HEK293 (cell line): ENCODE results near the gene TMEM138.

Experiments
- CTCF ChIA-PET: fragments of 350-600 bp; formaldehyde crosslinking; extraction: SDS; loops from one replicate; lab custom pipeline; 2021; ENCODE audit warnings: antibody characterized with exemption; lab: Yijun Ruan, JAX
- POLR2A ChIA-PET: fragments of 300-600 bp; formaldehyde crosslinking; extraction: SDS; loops from one replicate; lab custom pipeline; 2020; ENCODE audit warnings: antibody characterized with exemption, inconsistent platforms; lab: Yijun Ruan, JAX
- H3K27ac ChIP-seq: fragments of 200-500 bp; sonication (Bioruptor generic); 2 replicates; pipeline ENCODE4 v1.5.1; 2014; ENCODE audit warnings: low read depth, low read length, control low read depth, inconsistent platforms; ENCODE audit errors: extremely low read depth
- H3K36me3 ChIP-seq, 2 experiments: fragments of 200-500 bp in 1 of 2; sonication (Bioruptor generic) in 1 of 2; 1 replicate in 1 of 2; 2 replicates in 1 of 2; pipeline ENCODE4 v1.5.1; 2014 to 2017; ENCODE audit warnings: inconsistent platforms in 2 of 2, low read length in 2 of 2; ENCODE audit not compliant: control insufficient read depth in 2 of 2, insufficient read depth in 1 of 2
- H3K4me1 ChIP-seq: fragments of 200-500 bp; sonication (Bioruptor generic); 2 replicates; pipeline ENCODE4 v1.5.1; 2014; ENCODE audit warnings: mild to moderate bottlenecking, low read length, inconsistent platforms; ENCODE audit not compliant: control insufficient read depth, insufficient read depth
- H3K4me3 ChIP-seq: 2 replicates; pipeline ENCODE4 v1.5.1; 2011; ENCODE audit warnings: low read depth, mild to moderate bottlenecking, control low read depth, low read length, moderate library complexity
- H3K9me3 ChIP-seq: fragments of 200-500 bp; sonication (Bioruptor generic); 2 replicates; pipeline ENCODE4 v1.5.1; 2014; ENCODE audit warnings: low read depth, low read length, inconsistent platforms; ENCODE audit not compliant: control insufficient read depth, insufficient read depth
- ELK4 ChIP-seq: IDR thresholded peaks from 2 replicates; pipeline ENCODE4 v1.6.1; 2011; ENCODE audit warnings: mild to moderate bottlenecking, low read depth, low read length, borderline replicate concordance
- KLF10 ChIP-seq: fragments of 450-650 bp; IDR thresholded peaks from 2 replicates; pipeline ENCODE4 v1.5.1; 2018; ENCODE audit warnings: missing biosample characterization, mild to moderate bottlenecking, missing genetic modification characterization
- KLF16 ChIP-seq: fragments of 450-650 bp; formaldehyde crosslinking; IDR thresholded peaks from 2 replicates; pipeline ENCODE4 v1.5.1; 2017; ENCODE audit warnings: missing biosample characterization, missing genetic modification characterization
- OVOL3 ChIP-seq: fragments of 450-650 bp; formaldehyde crosslinking; IDR thresholded peaks from 2 replicates; pipeline ENCODE4 v1.5.1; 2016; ENCODE audit warnings: missing biosample characterization, missing genetic modification characterization
- PRDM10 ChIP-seq: fragments of 450-650 bp; formaldehyde crosslinking; IDR thresholded peaks from 2 replicates; pipeline ENCODE4 v1.5.1; 2016; ENCODE audit warnings: missing biosample characterization, missing genetic modification characterization
- TRIM28 ChIP-seq: IDR thresholded peaks from 2 replicates; pipeline ENCODE4 v1.6.1; 2011; ENCODE audit warnings: low read length, control low read depth, borderline replicate concordance
- YY1 ChIP-seq: fragments of 450-650 bp; formaldehyde crosslinking; IDR thresholded peaks from 2 replicates; pipeline ENCODE4 v1.5.1; 2018; ENCODE audit warnings: missing biosample characterization, missing genetic modification characterization
- ZNF138 ChIP-seq: fragments of 450-650 bp; formaldehyde crosslinking; IDR thresholded peaks from 2 replicates; pipeline ENCODE4 v1.5.1; 2016; ENCODE audit warnings: missing biosample characterization, missing genetic modification characterization, borderline replicate concordance
- ZNF16 ChIP-seq: fragments of 450-650 bp; formaldehyde crosslinking; IDR thresholded peaks from 2 replicates; pipeline ENCODE4 v1.5.1; 2016; ENCODE audit warnings: low read depth, missing biosample characterization, missing genetic modification characterization
- ZNF211 ChIP-seq: fragments of 450-650 bp; formaldehyde crosslinking; IDR thresholded peaks from 2 replicates; pipeline ENCODE4 v1.5.1; 2016; ENCODE audit warnings: low read depth, missing biosample characterization, missing genetic modification characterization
- ZNF311 ChIP-seq: fragments of 450-650 bp; formaldehyde crosslinking; IDR thresholded peaks from 2 replicates; pipeline ENCODE4 v1.5.1; 2017; ENCODE audit warnings: missing biosample characterization, missing genetic modification characterization, borderline replicate concordance
- ZNF391 ChIP-seq: fragments of 450-650 bp; formaldehyde crosslinking; IDR thresholded peaks from 2 replicates; pipeline ENCODE4 v1.5.1; 2016; ENCODE audit warnings: low read depth, missing biosample characterization, missing genetic modification characterization, borderline replicate concordance
- ZNF76 ChIP-seq: fragments of 450-650 bp; formaldehyde crosslinking; IDR thresholded peaks from 2 replicates; pipeline ENCODE4; 2016; ENCODE audit warnings: low read depth, missing biosample characterization, missing genetic modification characterization, borderline replicate concordance
- ZSCAN30 ChIP-seq: fragments of 450-650 bp; IDR thresholded peaks from 2 replicates; pipeline ENCODE4 v1.5.1; 2018; ENCODE audit warnings: missing biosample characterization, mild to moderate bottlenecking, missing genetic modification characterization, moderate library complexity
- TF ChIP-seq, protein P1 (sequence below): fragments of 450-650 bp; formaldehyde crosslinking; IDR thresholded peaks from 2 replicates; pipeline ENCODE4 v1.5.1; 2016; ENCODE audit warnings: missing biosample characterization, missing genetic modification characterization
- TF ChIP-seq, protein P2 (sequence below): fragments of 450-650 bp; formaldehyde crosslinking; IDR thresholded peaks from 2 replicates; pipeline ENCODE4 v1.5.1; 2017; ENCODE audit warnings: missing biosample characterization, missing genetic modification characterization
- TF ChIP-seq, protein P3 (sequence below): fragments of 450-650 bp; formaldehyde crosslinking; IDR thresholded peaks from 2 replicates; pipeline ENCODE4 v1.5.1; 2016; ENCODE audit warnings: missing biosample characterization, missing genetic modification characterization, borderline replicate concordance

TMEM138 gene

DNA sequence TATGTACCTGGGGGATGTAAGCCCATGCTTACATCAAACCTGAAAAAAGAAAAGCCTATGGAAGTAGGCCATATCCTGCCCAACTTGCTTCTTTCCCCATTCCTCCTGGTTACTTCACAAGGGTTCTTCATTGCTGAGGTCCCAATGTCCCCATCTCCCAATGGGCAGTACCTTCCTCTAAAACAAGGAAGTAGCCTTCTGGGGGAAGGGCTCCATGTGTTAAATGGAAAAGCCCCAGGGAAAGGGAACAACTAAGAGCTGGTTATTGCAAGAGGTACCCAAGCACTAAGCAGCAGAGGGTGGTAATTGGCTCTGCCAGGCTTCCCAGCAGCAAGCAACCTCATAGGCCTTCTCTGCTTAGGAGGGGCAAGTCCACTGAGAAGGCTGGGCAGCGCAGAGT is 41.5 kb downstream of the TMEM138 start:
- ChIA-PET POLR2A (no interaction called here), CTCF (interaction anchor here (1.2 kb wide), 1 partner anchor 11 kb away, joined by 4 read pairs; the partner anchor contains the start of gene TMEM216)
- H3K27ac ChIP-seq, result no peak overlapping the region
- H3K4me3 ChIP-seq, result no peak overlapping the region
- peaks cover 14 to 82% of the 10 kb centered on the region in 2 experiments for H3K36me3 ChIP-seq
- H3K9me3 ChIP-seq, result no peaks in the 10 kb centered on the region
- no peaks in the 10 kb centered on the region for H3K4me1 ChIP-seq
- no peak for TF ChIP-seq OVOL3 (tag by site-specific recombination)
- TF ChIP-seq ZSCAN30 (tag by site-specific recombination), result no peak
- no peak for TF ChIP-seq ELK4
- TF ChIP-seq KLF16 (tag by site-specific recombination), result no peak
- TF ChIP-seq, protein P1, sequence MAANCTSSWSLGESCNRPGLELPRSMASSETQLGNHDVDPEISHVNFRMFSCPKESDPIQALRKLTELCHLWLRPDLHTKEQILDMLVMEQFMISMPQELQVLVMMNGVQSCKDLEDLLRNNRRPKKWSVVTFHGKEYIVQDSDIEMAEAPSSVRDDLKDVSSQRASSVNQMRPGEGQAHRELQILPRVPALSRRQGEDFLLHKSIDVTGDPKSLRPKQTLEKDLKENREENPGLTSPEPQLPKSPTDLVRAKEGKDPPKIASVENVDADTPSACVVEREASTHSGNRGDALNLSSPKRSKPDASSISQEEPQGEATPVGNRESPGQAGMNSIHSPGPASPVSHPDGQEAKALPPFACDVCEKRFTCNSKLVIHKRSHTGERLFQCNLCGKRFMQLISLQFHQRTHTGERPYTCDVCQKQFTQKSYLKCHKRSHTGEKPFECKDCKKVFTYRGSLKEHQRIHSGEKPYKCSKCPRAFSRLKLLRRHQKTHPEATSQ (tag by site-specific recombination), result no peak
- TF ChIP-seq ZNF138 (tag by site-specific recombination), result no peak
- TF ChIP-seq, protein P2, sequence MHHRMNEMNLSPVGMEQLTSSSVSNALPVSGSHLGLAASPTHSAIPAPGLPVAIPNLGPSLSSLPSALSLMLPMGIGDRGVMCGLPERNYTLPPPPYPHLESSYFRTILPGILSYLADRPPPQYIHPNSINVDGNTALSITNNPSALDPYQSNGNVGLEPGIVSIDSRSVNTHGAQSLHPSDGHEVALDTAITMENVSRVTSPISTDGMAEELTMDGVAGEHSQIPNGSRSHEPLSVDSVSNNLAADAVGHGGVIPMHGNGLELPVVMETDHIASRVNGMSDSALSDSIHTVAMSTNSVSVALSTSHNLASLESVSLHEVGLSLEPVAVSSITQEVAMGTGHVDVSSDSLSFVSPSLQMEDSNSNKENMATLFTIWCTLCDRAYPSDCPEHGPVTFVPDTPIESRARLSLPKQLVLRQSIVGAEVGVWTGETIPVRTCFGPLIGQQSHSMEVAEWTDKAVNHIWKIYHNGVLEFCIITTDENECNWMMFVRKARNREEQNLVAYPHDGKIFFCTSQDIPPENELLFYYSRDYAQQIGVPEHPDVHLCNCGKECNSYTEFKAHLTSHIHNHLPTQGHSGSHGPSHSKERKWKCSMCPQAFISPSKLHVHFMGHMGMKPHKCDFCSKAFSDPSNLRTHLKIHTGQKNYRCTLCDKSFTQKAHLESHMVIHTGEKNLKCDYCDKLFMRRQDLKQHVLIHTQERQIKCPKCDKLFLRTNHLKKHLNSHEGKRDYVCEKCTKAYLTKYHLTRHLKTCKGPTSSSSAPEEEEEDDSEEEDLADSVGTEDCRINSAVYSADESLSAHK (tag by site-specific recombination), result no peak
- no peak for TF ChIP-seq KLF10 (tag by site-specific recombination)
- TF ChIP-seq, protein P3, sequence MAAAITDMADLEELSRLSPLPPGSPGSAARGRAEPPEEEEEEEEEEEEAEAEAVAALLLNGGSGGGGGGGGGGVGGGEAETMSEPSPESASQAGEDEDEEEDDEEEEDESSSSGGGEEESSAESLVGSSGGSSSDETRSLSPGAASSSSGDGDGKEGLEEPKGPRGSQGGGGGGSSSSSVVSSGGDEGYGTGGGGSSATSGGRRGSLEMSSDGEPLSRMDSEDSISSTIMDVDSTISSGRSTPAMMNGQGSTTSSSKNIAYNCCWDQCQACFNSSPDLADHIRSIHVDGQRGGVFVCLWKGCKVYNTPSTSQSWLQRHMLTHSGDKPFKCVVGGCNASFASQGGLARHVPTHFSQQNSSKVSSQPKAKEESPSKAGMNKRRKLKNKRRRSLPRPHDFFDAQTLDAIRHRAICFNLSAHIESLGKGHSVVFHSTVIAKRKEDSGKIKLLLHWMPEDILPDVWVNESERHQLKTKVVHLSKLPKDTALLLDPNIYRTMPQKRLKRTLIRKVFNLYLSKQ, result no peak
- TF ChIP-seq ZNF76, result no peak
- no peak for TF ChIP-seq TRIM28
- no peak for TF ChIP-seq ZNF211 (tag by site-specific recombination)
- TF ChIP-seq ZNF311, result no peak
- TF ChIP-seq ZNF391, result no peak
- no peak for TF ChIP-seq YY1 (tag by site-specific recombination)
- TF ChIP-seq ZNF16 (tag by site-specific recombination), result no peak
- TF ChIP-seq PRDM10 (tag by site-specific recombination), result no peak
